Hematopoietic multipotent progenitor cell treated with erythropoietin and hydrocortisone succinate and interleukin-3 and kit ligand, for 6 days (in vitro differentiated cells): Measurements from ENCODE around the gene CLDN22.
A peak's percentile ranks its signal among the peaks of the same experiment; 100 is the strongest.

Experiments used
- DNase-seq: peaks from one replicate; pipeline ENCODE4 v3.0.0-alpha.2; 2015

Gene CLDN22

GRCh38 chr4:183318656-183319055 lies 1.4 kb downstream of the CLDN22 start:
- DNase-seq = peak; percentile 49

- no peak for DNase-seq
These were observed 5.3 kb downstream of the CLDN22 start for GRCh38 chr4:183314806-183315205.

GRCh38 chr4:183314336-183314735 lies 5.7 kb downstream of the CLDN22 start:
- no peak for DNase-seq

GRCh38 chr4:183312841-183313240 lies 7.2 kb downstream of the CLDN22 start:
- DNase-seq = no peak

- DNase-seq = no peak
These were observed 13.3 kb downstream of the CLDN22 start for GRCh38 chr4:183306811-183307210.

GRCh38 chr4:183304538-183304937 lies 15.5 kb downstream of the CLDN22 start:
- DNase-seq = no peak

- no peak for DNase-seq
These were observed 16.0 kb downstream of the CLDN22 start for GRCh38 chr4:183304067-183304466.

GRCh38 chr4:183303301-183303700 lies 16.8 kb downstream of the CLDN22 start:
- no peak for DNase-seq

GRCh38 chr4:183300655-183301054 lies 19.4 kb downstream of the CLDN22 start:
- no peak for DNase-seq

GRCh38 chr4:183300070-183300469 lies 20.0 kb downstream of the CLDN22 start:
- no peak for DNase-seq

GRCh38 chr4:183299464-183299863 lies 20.6 kb downstream of the CLDN22 start:
- DNase-seq = no peak

- DNase-seq = no peak
These were observed 22.4 kb downstream of the CLDN22 start for GRCh38 chr4:183297675-183298074.

- no peak for DNase-seq
These were observed 24.4 kb downstream of the CLDN22 start for GRCh38 chr4:183295711-183296110.

- no peak for DNase-seq
These were observed 29.0 kb downstream of the CLDN22 start for GRCh38 chr4:183291070-183291469.

GRCh38 chr4:183289688-183290087 lies 30.4 kb downstream of the CLDN22 start:
- peak; percentile 51 for DNase-seq

GRCh38 chr4:183288955-183289354 lies 31.1 kb downstream of the CLDN22 start:
- peak; percentile 23 for DNase-seq

GRCh38 chr4:183287677-183288076 lies 32.4 kb downstream of the CLDN22 start:
- no peak for DNase-seq

- DNase-seq = no peak
These were observed 32.8 kb downstream of the CLDN22 start for GRCh38 chr4:183287309-183287659.

- DNase-seq = no peak
These were observed 33.3 kb downstream of the CLDN22 start for GRCh38 chr4:183286590-183287308.

GRCh38 chr4:183285886-183286285 lies 34.2 kb downstream of the CLDN22 start:
- no peak for DNase-seq

- DNase-seq = no peak
These were observed 35.1 kb downstream of the CLDN22 start for GRCh38 chr4:183284965-183285364.

GRCh38 chr4:183284258-183284785 lies 35.8 kb downstream of the CLDN22 start:
- no peak for DNase-seq

- no peak for DNase-seq
These were observed 44.0 kb downstream of the CLDN22 start for GRCh38 chr4:183276106-183276505.

GRCh38 chr4:183272384-183272783 lies 47.7 kb downstream of the CLDN22 start:
- DNase-seq = no peak

GRCh38 chr4:183268556-183268955 lies 51.5 kb downstream of the CLDN22 start:
- DNase-seq = no peak
